HepG2 (cell line): ENCODE measurements around the gene MRPS7. TPM values are rescaled to one million over a fixed set of nuclear protein-coding genes. Genes with fewer than 3 reads are reported as not detected.
A peak's percentile ranks its signal among the peaks of the same experiment; 100 is the strongest.

Source experiments
- FLYWCH1 ChIP-seq: sonication (generic); formaldehyde crosslinking; IDR thresholded peaks from 2 replicates; pipeline ENCODE4 v1.8.1; 2023; ENCODE audit warnings: mild to moderate bottlenecking, missing genetic modification reagents
- FUBP1 ChIP-seq: sonication (generic); formaldehyde crosslinking; IDR thresholded peaks from 2 replicates; pipeline ENCODE4 v1.5.1; 2020; ENCODE audit warnings: missing genetic modification reagents, mild to moderate bottlenecking, borderline replicate concordance
- GABPA ChIP-seq, 2 experiments: IDR thresholded peaks; 2 replicates each; pipeline ENCODE4 v1.6.1; 2011 to 2016; ENCODE audit warnings: low read depth in 2 of 2, low read length in 1 of 2, missing biosample characterization in 1 of 2, missing genetic modification characterization in 1 of 2
- HMGXB4 ChIP-seq, 2 experiments: sonication (generic) in 1 of 2; formaldehyde crosslinking in 1 of 2; IDR thresholded peaks; 2 replicates each; pipeline versions ENCODE4 v1.4.0 to v1.6.1; 2018 to 2020; ENCODE audit warnings: missing genetic modification reagents in 2 of 2, borderline replicate concordance in 1 of 2, low read depth in 1 of 2, mild to moderate bottlenecking in 1 of 2, missing biosample characterization in 1 of 2
- HNF4A ChIP-seq: sonication (generic); formaldehyde crosslinking; IDR thresholded peaks from 2 replicates; pipeline ENCODE4 v1.4.0; 2020; ENCODE audit warnings: missing genetic modification reagents
- KDM5A ChIP-seq: fragments of 200-600 bp; sonication (generic); IDR thresholded peaks from 2 replicates; pipeline ENCODE4 v1.7.0; 2018; ENCODE audit warnings: antibody characterized with exemption, mild to moderate bottlenecking, low read length, borderline replicate concordance
- MED13 ChIP-seq: sonication (generic); formaldehyde crosslinking; IDR thresholded peaks from 2 replicates; pipeline ENCODE4 v1.5.0; 2020; ENCODE audit warnings: missing genetic modification reagents
- NR2F2 ChIP-seq: IDR thresholded peaks from 2 replicates; pipeline ENCODE4 v1.6.1; 2012; ENCODE audit warnings: low read depth, inconsistent platforms, borderline replicate concordance
- PAWR ChIP-seq: sonication (generic); formaldehyde crosslinking; IDR thresholded peaks from 2 replicates; pipeline ENCODE4 v1.4.0; 2020; ENCODE audit warnings: missing genetic modification reagents, mild to moderate bottlenecking, borderline replicate concordance
- PAX8 ChIP-seq: sonication (generic); formaldehyde crosslinking; IDR thresholded peaks from 2 replicates; pipeline ENCODE4 v1.8.0; 2022; ENCODE audit warnings: mild to moderate bottlenecking, missing genetic modification reagents, borderline replicate concordance
- ZNF296 ChIP-seq: sonication (generic); formaldehyde crosslinking; conservative IDR thresholded peaks from 2 replicates; pipeline ENCODE4 v1.5.0; 2020; ENCODE audit warnings: mild to moderate bottlenecking, missing genetic modification reagents
- ZNF510 ChIP-seq: sonication (generic); formaldehyde crosslinking; IDR thresholded peaks from 2 replicates; pipeline ENCODE4 v1.4.0; 2020; ENCODE audit warnings: low read depth, mild to moderate bottlenecking, missing genetic modification reagents
- ZNF512B ChIP-seq: sonication (generic); formaldehyde crosslinking; IDR thresholded peaks from 2 replicates; pipeline ENCODE4 v1.5.1; 2020; ENCODE audit warnings: missing genetic modification reagents, mild to moderate bottlenecking, borderline replicate concordance
- ZNF576 ChIP-seq: sonication (generic); formaldehyde crosslinking; IDR thresholded peaks from 2 replicates; pipeline ENCODE4 v1.4.0; 2020; ENCODE audit warnings: mild to moderate bottlenecking, missing genetic modification reagents
- ZNF629 ChIP-seq: sonication (generic); formaldehyde crosslinking; conservative IDR thresholded peaks from 2 replicates; pipeline ENCODE4 v1.5.0; 2020; ENCODE audit warnings: missing genetic modification reagents
- ZNF703 ChIP-seq: sonication (generic); formaldehyde crosslinking; IDR thresholded peaks from 2 replicates; pipeline ENCODE4 v1.5.1; 2020; ENCODE audit warnings: missing genetic modification reagents, mild to moderate bottlenecking, moderate library complexity, borderline replicate concordance
- polyA plus RNA-seq, 8 experiments: library from polyadenylated mRNA; depleted of rRNA in 3 of 8; stranded (reverse) in 7 of 8; unstranded in 1 of 8; fragments of >200 nt; fragmentation: Illumina TruSeq in 4 of 8; extraction: Trizol in 4 of 8; gene quantifications; 2 replicates each; pipeline versions ENCODE4 v1.2.1 to v1.2.3, GENCODE V29; 2011 to 2016; ENCODE audit warnings: low read depth in 4 of 8, missing spikeins in 1 of 8, mixed read lengths in 1 of 8; ENCODE audit not compliant: insufficient read depth in 1 of 8
- total RNA-seq, 5 experiments: library from RNA; depleted of rRNA; stranded (reverse); fragments of >200 nt; fragmentation: Illumina TruSeq; extraction: Trizol; gene quantifications; 2 replicates each; pipeline ENCODE4 v1.2.3, GENCODE V29; 2016; ENCODE audit warnings: low read depth in 1 of 5
- TF ChIP-seq, protein P1 (sequence below): sonication (generic); formaldehyde crosslinking; IDR thresholded peaks from 2 replicates; pipeline ENCODE4 v1.4.0; 2020; ENCODE audit warnings: mild to moderate bottlenecking, missing genetic modification reagents

The MRPS7 gene
- total and polyA plus RNA-seq, 2 of the 13 experiments (the other 11 are each of a cell fraction or from before 2014, with no cell fraction given): 97.0 to 162 TPM

DNA sequence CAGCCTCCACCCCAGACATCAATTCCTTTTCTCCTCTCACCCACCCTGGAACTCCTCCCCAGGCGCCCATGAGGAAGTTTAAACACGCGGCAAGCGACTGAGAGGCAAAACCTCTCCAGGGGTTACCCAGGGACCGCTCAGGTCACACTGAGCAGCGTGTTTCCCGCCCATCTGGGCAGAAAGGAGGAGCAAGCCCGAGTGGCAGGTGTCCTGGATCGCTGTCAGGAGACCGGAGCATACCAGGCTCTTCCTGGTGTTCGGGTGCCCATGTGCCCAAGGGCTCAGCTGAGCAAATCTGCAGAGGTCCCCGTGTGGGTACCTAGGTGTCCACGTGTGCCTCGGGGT, 27.1 kb downstream of the MRPS7 start (continued):
- TF ChIP-seq, protein P1, sequence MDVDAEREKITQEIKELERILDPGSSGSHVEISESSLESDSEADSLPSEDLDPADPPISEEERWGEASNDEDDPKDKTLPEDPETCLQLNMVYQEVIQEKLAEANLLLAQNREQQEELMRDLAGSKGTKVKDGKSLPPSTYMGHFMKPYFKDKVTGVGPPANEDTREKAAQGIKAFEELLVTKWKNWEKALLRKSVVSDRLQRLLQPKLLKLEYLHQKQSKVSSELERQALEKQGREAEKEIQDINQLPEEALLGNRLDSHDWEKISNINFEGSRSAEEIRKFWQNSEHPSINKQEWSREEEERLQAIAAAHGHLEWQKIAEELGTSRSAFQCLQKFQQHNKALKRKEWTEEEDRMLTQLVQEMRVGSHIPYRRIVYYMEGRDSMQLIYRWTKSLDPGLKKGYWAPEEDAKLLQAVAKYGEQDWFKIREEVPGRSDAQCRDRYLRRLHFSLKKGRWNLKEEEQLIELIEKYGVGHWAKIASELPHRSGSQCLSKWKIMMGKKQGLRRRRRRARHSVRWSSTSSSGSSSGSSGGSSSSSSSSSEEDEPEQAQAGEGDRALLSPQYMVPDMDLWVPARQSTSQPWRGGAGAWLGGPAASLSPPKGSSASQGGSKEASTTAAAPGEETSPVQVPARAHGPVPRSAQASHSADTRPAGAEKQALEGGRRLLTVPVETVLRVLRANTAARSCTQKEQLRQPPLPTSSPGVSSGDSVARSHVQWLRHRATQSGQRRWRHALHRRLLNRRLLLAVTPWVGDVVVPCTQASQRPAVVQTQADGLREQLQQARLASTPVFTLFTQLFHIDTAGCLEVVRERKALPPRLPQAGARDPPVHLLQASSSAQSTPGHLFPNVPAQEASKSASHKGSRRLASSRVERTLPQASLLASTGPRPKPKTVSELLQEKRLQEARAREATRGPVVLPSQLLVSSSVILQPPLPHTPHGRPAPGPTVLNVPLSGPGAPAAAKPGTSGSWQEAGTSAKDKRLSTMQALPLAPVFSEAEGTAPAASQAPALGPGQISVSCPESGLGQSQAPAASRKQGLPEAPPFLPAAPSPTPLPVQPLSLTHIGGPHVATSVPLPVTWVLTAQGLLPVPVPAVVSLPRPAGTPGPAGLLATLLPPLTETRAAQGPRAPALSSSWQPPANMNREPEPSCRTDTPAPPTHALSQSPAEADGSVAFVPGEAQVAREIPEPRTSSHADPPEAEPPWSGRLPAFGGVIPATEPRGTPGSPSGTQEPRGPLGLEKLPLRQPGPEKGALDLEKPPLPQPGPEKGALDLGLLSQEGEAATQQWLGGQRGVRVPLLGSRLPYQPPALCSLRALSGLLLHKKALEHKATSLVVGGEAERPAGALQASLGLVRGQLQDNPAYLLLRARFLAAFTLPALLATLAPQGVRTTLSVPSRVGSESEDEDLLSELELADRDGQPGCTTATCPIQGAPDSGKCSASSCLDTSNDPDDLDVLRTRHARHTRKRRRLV (CRISPR knock-in tag): no peak
- TF ChIP-seq FUBP1 (CRISPR knock-in tag) (no peak), ZNF510 (CRISPR knock-in tag) (no peak), FLYWCH1 (CRISPR knock-in tag) (no peak), NR2F2 (peak; percentile 38; the same call in 1 of the 2 replicates), ZNF703 (CRISPR knock-in tag) (peak; percentile 48; the same call in 1 of the 2 replicates), PAWR (0 out of 2 replicates have a peak, but pooled peaks have one; percentile 23), PAX8 (CRISPR knock-in tag) (no peak), ZNF576 (CRISPR knock-in tag) (peak; percentile 40; the same call in 1 of the 2 replicates), KDM5A (peak; percentile 70), HNF4A (CRISPR knock-in tag) (peak; percentile 19; the same call in 1 of the 2 replicates), MED13 (CRISPR knock-in tag) (peak; percentile 46; the same call in 1 of the 2 replicates), ZNF512B (CRISPR knock-in tag) (0 out of 2 replicates have a peak, but pooled peaks have one; percentile 45), ZNF296 (peak; percentile 79; the same call in 1 of the 2 replicates), ZNF629 (CRISPR knock-in tag) (no peak; the same call in 1 of the 2 replicates), GABPA (IDR thresholded peaks at IDR 0.05; ENCODE audit: low read depth, low read length) (no peak), GABPA (CRISPR knock-in tag; IDR thresholded peaks at IDR 0.05; ENCODE audit: low read depth) (no peak), HMGXB4 (CRISPR knock-in tag; IDR thresholded peaks at IDR 0.05; ENCODE audit: borderline replicate concordance in 1 of 2, low read depth in 1 of 2) (no peak)
